RPMI8226 (cell line): ENCODE data around the gene CHRM5.
A peak's percentile ranks its signal among the peaks of the same experiment; 100 is the strongest.

Source experiments
- DNase-seq: peaks from one replicate; pipeline ENCODE4 v3.0.0-alpha.2; 2015

Gene CHRM5, protein sequence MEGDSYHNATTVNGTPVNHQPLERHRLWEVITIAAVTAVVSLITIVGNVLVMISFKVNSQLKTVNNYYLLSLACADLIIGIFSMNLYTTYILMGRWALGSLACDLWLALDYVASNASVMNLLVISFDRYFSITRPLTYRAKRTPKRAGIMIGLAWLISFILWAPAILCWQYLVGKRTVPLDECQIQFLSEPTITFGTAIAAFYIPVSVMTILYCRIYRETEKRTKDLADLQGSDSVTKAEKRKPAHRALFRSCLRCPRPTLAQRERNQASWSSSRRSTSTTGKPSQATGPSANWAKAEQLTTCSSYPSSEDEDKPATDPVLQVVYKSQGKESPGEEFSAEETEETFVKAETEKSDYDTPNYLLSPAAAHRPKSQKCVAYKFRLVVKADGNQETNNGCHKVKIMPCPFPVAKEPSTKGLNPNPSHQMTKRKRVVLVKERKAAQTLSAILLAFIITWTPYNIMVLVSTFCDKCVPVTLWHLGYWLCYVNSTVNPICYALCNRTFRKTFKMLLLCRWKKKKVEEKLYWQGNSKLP

GRCh38 chr15:33968224-33968623 lies at the start of gene CHRM5:
CHRM5 (plus strand) TSS chr15:33968497; CDS start chr15:34062718, 94,221 bp downstream.
- DNase-seq, result no peak

GRCh38 chr15:33923446-33923845 lies 44.9 kb upstream of the CHRM5 start:
- no peak for DNase-seq

GRCh38 chr15:33926260-33926659 lies 42.0 kb upstream of the CHRM5 start:
- no peak for DNase-seq

DNA sequence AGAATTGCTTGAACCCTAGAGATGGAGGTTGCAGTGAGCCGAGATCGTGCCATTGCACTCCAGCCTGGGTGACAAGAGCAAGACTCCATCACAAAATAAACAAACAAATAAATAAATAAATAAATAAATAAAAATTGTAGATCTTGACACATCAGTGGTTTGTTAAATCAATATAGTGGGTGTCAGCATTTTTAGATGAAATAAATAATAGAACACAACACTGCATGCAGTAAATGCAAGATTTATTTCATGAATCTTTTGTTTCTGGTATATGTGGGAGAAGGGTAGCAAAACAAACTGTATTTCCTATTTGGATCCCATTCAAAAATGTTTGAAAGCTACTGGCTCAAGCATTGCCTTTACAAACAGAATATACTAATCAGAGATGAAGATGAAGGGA lies 35.6 kb upstream of the CHRM5 start:
- no peak for DNase-seq

DNA sequence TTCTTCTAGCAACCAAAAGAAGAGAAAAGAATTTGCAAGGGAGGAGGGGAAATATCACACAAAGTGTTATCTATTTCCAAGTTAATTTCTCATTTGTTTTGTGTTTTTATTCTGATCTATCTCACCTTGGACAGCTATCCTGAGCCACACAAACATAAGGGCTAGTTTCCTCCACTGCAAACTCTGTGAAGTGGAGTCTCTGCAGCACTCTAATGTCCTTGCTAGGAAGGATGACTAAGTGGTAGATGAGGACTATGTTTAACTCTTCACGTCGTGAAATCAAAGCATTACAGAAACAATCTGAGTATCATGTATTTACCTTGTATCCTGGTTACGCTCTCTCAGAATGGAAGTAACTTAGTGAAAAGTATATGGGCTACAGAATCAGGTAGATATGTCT lies 33.9 kb upstream of the CHRM5 start:
- DNase-seq, result no peak

- no peak for DNase-seq
These were observed 33.4 kb upstream of the CHRM5 start for GRCh38 chr15:33934921-33935320.

DNA sequence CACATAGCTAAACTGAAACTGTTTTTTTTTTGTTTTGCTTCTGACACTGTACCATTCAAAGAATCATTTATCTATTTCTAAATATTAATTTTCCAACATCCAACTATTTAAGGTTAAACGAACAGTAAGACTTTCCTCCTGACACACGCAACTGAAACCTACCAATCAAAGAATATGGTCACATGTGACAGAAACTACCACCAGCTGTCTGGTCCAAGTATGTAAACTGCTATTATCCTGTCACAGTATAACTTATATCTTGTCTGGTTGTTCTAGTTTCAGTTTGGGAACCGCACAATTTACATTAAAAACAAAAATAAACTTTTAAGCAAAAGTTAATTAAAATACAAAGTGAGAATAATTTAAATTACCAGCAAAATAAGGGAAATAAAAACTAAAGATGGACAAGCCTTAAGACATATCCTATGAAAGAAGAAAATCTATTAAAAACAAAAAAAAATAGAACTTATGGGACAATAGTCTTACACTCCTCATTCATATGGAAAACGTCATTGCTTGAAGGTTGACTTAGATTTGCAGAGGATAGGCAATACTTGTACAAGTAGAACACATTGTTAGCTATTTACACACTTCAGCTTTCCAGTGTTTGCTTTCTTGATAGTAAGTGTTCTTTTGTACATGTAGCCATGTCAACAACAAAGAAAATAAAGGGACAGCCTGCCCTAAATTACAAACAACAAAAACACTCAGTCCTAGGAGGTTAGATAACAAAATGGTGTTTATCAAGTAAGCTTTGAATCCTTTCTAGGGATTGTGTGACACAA lies 26.8 kb upstream of the CHRM5 start:
- DNase-seq, result no peak

DNA sequence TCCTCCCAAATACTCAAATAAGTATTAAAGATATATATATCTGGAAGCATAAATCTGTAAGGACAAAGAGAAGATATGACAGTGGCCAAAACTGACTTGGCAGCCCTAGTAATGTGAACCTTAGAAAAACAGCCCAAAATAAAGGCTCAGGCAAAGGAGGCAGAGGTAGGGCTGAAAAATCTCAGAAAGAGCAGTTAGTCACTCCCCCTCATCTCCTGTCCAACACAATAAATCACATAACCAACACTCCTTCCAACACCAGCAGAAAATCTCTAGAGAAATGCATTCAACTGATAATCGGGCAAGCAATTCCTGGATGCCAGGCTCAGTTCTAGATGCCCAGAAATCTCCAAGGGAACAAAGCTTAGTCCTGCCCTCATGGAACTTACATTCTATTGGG lies 22.1 kb upstream of the CHRM5 start:
- no peak for DNase-seq

- DNase-seq, result no peak
These were observed 12.4 kb upstream of the CHRM5 start for GRCh38 chr15:33955945-33956344.

DNA sequence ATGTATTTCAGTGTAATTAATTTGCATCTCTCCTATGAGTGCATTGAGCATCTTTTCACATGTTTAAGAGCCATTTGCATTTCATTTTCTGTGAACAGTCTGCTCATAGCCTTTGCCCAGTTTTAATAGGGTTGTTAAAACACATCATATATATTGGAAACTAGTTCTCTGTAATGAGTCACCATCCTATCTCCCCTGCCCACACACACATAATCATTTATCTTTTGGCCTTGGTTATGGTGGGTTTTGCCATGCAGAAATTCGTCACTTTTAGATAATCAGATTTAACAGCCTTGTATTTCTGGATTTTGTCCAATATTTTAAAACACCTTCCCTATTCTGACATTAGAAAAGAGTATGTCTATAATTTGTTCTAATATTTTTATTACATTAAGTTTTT lies 11.9 kb upstream of the CHRM5 start:
- no peak for DNase-seq

DNA sequence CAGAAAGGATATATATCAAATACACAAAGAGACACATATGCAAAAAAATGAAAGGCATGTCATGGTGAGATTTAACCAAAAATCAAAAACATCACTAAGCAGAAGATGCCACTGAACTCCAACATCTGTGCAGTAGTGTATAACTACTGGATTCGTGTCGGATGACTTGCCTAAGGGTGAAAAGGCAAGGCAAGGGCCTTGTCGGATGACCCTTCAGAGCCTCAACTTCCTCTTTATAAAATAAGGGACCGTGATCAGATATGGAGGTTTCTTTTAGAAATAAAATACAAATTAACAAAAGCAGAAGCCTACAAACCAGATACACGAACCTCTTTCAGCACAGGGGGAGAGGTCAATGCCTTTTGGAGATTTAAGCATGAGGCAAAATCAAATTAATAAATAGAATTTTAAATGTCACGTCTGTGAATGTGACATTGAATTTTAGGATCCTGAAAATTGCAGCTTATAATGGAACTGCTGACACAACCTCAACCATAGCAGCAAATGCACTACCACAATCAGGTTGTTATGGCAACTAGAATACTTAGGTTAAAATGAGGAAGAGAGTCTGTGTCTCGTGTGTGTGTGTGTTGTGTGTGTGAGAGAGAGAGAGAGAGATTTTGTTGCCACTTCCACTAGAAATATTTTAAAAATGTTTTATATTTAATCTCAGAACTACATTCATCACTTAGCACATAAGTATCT lies 8.3 kb upstream of the CHRM5 start:
- DNase-seq, result peak; percentile 3

DNA sequence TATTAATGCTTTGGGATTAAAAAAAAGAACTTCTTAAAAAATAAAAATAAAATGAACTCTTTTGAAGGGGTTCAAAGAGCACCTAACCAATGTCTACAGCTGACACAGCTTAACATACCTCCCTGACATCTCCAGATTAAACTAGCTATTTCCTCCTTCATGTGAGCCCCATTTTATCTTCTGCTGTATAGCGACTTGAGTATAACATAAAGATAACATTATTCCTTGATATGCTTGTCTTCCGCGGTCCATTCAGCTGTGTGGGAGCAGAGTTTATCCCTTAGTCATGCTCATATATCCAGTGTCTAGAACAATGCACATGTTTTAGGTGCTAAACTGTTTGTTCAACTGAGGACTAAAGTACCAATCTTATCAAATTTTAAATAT lies 7.8 kb upstream of the CHRM5 start:
- no peak for DNase-seq

GRCh38 chr15:33963831-33964664 lies 4.2 kb upstream of the CHRM5 start:
- DNase-seq, result peak; percentile 18

DNA sequence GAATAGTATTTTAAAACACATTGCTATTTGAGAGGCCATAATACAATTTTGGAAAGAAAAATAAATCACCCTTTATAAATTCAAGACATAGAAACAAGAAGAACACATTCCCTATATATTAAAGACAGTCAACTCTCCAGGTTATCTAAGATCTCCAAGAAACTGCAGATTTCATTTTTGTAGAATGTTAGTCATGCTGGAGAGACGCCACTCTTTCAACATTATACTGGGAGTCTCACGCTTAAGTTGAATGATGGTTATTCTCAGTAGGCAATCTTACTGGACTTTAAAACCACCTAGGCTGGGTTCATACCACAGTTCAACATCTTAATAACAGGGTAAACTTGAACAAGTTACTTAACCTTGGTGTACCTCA lies 3.6 kb upstream of the CHRM5 start:
- DNase-seq, result no peak

DNA sequence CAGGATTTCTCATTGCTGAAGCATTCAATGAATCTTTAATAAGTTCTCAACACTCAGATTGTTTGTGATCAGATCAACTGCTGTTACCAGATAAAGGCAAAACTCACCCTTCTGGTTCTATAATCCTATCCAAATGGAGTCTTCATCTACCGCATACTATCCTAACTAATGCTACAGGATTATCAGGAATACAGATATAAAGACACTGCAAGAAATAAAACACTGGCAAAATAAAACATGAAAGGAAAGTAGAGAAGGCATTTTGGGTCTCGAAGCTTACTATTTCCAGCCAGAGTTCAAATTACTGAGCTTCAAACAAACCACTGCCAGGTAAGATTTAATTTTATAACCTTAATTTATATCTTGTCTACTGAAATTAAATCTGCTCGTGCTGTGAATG lies 524 bp downstream of the CHRM5 start:
- no peak for DNase-seq

- no peak for DNase-seq
These were observed 3.5 kb downstream of the CHRM5 start for GRCh38 chr15:33971811-33972210.

DNA sequence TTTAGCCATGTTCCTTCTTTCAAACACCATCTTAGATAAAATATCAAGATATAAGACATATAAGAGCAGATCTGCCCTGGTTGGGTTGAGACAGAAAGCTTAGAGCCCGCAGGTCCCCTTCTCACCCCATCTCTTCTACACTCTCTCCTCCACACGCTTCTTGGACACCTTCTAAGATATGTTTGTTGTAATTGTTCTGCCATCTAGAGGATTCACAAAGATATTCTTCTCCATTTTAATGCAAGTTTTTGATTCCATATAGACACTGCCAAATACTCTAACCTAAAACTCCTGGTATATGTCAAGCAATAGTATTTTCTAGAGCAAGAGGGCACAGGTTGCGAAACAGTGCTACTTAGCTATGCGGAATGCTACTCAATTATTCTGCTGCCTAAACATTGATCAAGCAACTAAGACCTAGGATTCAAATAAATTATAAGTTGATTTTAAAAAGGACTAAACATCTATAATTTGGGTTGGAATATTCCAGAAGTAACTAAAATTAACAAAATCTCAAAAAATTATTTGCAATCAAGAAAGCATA lies 6.8 kb downstream of the CHRM5 start:
- DNase-seq, result no peak

DNA sequence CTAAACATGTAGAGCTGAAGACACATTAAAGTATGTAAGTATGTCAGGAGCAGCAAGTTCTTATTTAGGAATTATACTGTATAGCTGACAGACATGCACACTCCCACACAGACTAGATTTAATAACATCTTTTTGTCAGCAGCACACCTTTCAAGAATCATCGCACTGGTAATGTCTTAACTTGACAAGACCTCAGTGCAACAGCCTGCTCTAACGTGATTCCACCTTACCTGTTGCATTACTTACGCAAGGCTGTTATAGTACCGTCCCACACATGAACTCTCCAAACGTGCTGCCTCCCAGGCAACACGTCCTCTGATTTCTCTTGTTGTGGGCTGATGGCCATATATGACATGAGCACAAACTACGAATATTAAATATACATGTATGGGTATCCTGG lies 11.9 kb downstream of the CHRM5 start:
- DNase-seq, result no peak

DNA sequence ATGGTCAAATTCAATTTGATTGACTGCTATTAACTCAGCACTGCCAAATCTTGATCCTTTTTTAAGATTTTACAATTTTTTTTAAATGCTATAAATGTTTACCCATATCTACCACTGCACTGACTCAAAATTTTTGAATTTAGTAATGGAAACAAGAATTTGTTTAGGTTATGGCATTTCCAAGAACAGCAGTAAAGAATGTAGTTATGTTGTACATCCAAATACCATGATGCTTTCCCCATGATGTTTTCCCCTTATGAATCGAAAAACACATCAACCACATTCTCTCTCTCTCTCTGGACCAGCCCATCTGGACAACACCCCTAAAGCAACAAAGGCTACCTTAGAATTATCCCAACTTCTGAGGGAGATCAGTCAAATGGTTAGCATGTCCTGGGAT lies 14.2 kb downstream of the CHRM5 start:
- no peak for DNase-seq

- no peak for DNase-seq
These were observed 17.0 kb downstream of the CHRM5 start for GRCh38 chr15:33985287-33985686.

DNA sequence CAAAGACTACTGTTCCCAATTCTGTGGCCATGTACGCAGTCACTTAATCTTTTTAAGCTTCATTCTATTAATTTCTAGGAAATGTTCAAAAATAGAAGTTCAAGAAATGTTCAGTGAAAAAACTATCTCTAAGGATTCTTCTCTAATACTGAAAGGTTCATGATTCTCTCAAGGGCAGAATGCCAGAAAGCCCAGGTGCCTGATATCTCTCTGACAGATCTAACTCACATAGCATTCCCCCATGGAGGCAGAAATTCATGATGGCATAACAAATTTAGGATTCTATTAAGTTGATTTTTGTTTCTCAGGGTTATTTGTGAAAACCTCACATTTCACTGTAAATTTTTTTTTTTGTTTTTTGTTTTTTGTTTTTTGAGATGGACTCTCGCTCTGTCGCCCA lies 17.5 kb downstream of the CHRM5 start:
- DNase-seq, result no peak

DNA sequence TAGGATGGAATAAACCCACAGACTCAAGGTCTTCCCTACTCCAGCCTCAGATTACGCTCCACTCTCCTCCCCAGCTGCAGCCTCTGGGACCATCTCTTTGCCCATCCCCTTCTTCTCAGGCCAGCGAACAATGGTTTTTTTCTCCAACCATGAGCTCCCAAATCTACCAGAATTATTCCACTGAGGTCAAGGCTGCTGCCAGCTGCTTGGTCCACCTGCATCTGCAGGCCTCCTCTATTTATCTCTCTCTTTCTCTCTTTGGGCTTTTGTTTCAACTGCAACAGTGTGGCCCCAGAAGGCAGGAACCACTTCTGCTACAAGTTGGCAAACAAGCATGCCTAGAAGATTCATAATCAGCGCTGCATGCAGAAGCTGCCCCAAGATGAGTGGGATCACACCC lies 19.1 kb downstream of the CHRM5 start:
- no peak for DNase-seq
